BE2C (cell line): Measurements from ENCODE around the gene SYCN.

Experiments
- DNase-seq: peaks from one replicate; pipeline ENCODE4 v3.0.0-alpha.2; 2020
- H3K27me3 ChIP-seq: fragments of 250-450 bp; sonication (Bioruptor Pico); 2 replicates; pipeline ENCODE4 v1.5.1; 2020; ENCODE audit warnings: mild to moderate bottlenecking
- H3K36me3 ChIP-seq: fragments of 250-450 bp; sonication (Bioruptor Pico); 2 replicates; pipeline ENCODE4 v1.5.1; 2020; ENCODE audit warnings: mild to moderate bottlenecking
- H3K4me1 ChIP-seq: fragments of 250-450 bp; sonication (Bioruptor Pico); 2 replicates; pipeline ENCODE4 v1.5.1; 2020
- H3K4me3 ChIP-seq: 2 replicates; pipeline ENCODE4 v1.5.1; 2011; ENCODE audit warnings: low read depth, low read length
- H3K9me3 ChIP-seq: fragments of 250-450 bp; sonication (Bioruptor Pico); 2 replicates; pipeline ENCODE4 v1.5.1; 2020
- CTCF ChIP-seq: IDR thresholded peaks from 2 replicates; pipeline ENCODE4 v1.5.1; 2012; ENCODE audit warnings: mild to moderate bottlenecking, low read depth, low read length

SYCN gene

GRCh38 chr19:39158646-39159260 is 45.3 kb downstream of the SYCN start:
- Histone ChIP-seq H3K36me3 (no peaks in the 10 kb centered on the region), H3K27me3 (no peaks in the 10 kb centered on the region), H3K9me3 (no peaks in the 10 kb centered on the region), H3K4me1 (peaks cover 14% of the 10 kb centered on the region), H3K4me3 (no peak overlapping the region)
- TF ChIP-seq CTCF = no peak
- DNase-seq = no peak

- Histone ChIP-seq H3K27me3 (no peaks in the 10 kb centered on the region), H3K9me3 (no peaks in the 10 kb centered on the region), H3K36me3 (no peaks in the 10 kb centered on the region; the same call in 1 of the 2 replicates), H3K4me3 (no peak overlapping the region), H3K4me1 (peaks cover 14% of the 10 kb centered on the region)
- DNase-seq = peak; percentile 3
- no peak for TF ChIP-seq CTCF
These were observed 46.1 kb downstream of the SYCN start for GRCh38 chr19:39157997-39158389.

GRCh38 chr19:39157275-39157996 is 46.6 kb downstream of the SYCN start:
- peaks cover 14% of the 10 kb centered on the region for H3K4me1 ChIP-seq
- DNase-seq = no peak

GRCh38 chr19:39156326-39157230 is 47.5 kb downstream of the SYCN start:
- Histone ChIP-seq H3K9me3 (no peaks in the 10 kb centered on the region), H3K4me1 (peaks cover 14% of the 10 kb centered on the region), H3K4me3 (no peak overlapping the region), H3K27me3 (no peaks in the 10 kb centered on the region), H3K36me3 (no peaks in the 10 kb centered on the region; the same call in 1 of the 2 replicates)
- no peak for TF ChIP-seq CTCF
- peak; percentile 22 for DNase-seq

More at GRCh38 chr19:39157275-39157996, 46.6 kb downstream of the SYCN start:
- H3K36me3 ChIP-seq = no peaks in the 10 kb centered on the region; the same call in 1 of the 2 replicates
- no peak overlapping the region for H3K4me3 ChIP-seq
- no peaks in the 10 kb centered on the region for H3K9me3 ChIP-seq
- no peak for TF ChIP-seq CTCF
- no peaks in the 10 kb centered on the region for H3K27me3 ChIP-seq

- H3K27me3 ChIP-seq = no peaks in the 10 kb centered on the region
- H3K36me3 ChIP-seq = no peaks in the 10 kb centered on the region; the same call in 1 of the 2 replicates
- DNase-seq = peak; percentile 7
- peaks cover 14% of the 10 kb centered on the region for H3K4me1 ChIP-seq
- TF ChIP-seq CTCF = no peak
- H3K9me3 ChIP-seq = no peaks in the 10 kb centered on the region
- no peak overlapping the region for H3K4me3 ChIP-seq
These were observed 48.3 kb downstream of the SYCN start for GRCh38 chr19:39155741-39156140.
